Tongue (tissue), 2 donors: ENCODE results near the gene PRKCZ. TPM values are rescaled to one million over a fixed set of nuclear protein-coding genes. Genes with fewer than 3 reads are reported as not detected.
A peak's percentile ranks its signal among the peaks of the same experiment; 100 is the strongest.
"Not testable (repeated sequence)": the region's sequence is repeated elsewhere in the genome, so short reads cannot be mapped to it uniquely, and the experiment has no call there.

ENCODE experiments used
- DNase-seq: peaks from one replicate; pipeline ENCODE4 v3.0.0-alpha.2; 2015
- total RNA-seq: library from RNA; depleted of rRNA; stranded (reverse); fragments of >200 nt; gene quantifications from one replicate; pipeline ENCODE4 v1.2.3, GENCODE V29; 2014

Gene PRKCZ
- total RNA-seq, 1 donor from 2014 or later = 9.9 TPM

- no peak for DNase-seq
Observed at GRCh38 chr1:2103266-2103900, 53.2 kb downstream of the PRKCZ start.

GRCh38 chr1:2103901-2104590 is 53.8 kb downstream of the PRKCZ start:
- no peak for DNase-seq

GRCh38 chr1:2104621-2105427 is 54.6 kb downstream of the PRKCZ start:
- no peak for DNase-seq

GRCh38 chr1:2105781-2106524 is 55.7 kb downstream of the PRKCZ start:
- no peak for DNase-seq

- DNase-seq = no peak
Observed at GRCh38 chr1:2106659-2107405, 56.6 kb downstream of the PRKCZ start.

GRCh38 chr1:2107586-2108212 is 57.5 kb downstream of the PRKCZ start:
- no peak for DNase-seq

GRCh38 chr1:2108213-2108876 is 58.1 kb downstream of the PRKCZ start:
- DNase-seq = peak; percentile 68

GRCh38 chr1:2108877-2109580 is 58.8 kb downstream of the PRKCZ start:
- no peak for DNase-seq

GRCh38 chr1:2109581-2110021 is 59.4 kb downstream of the PRKCZ start:
- no peak for DNase-seq

- DNase-seq = no peak
Observed at GRCh38 chr1:2110191-2110737, 60.1 kb downstream of the PRKCZ start.

- DNase-seq = no peak
Observed at GRCh38 chr1:2110738-2111673, 60.8 kb downstream of the PRKCZ start.

- no peak for DNase-seq
Observed at GRCh38 chr1:2111674-2112035, 61.4 kb downstream of the PRKCZ start.

GRCh38 chr1:2112280-2112701 is 62.1 kb downstream of the PRKCZ start:
- DNase-seq = no peak

GRCh38 chr1:2113620-2114135 is 63.5 kb downstream of the PRKCZ start:
- DNase-seq = no peak

- DNase-seq = not testable (repeated sequence)
Observed at GRCh38 chr1:2114635-2115007, 64.4 kb downstream of the PRKCZ start.

GRCh38 chr1:2115008-2115641 is 64.9 kb downstream of the PRKCZ start:
- DNase-seq = no peak

- no peak for DNase-seq
Observed at GRCh38 chr1:2115702-2116341, 65.6 kb downstream of the PRKCZ start.
